Measurements from ENCODE around the gene CPEB1.
"Not testable (repeated sequence)": the region's sequence is repeated elsewhere in the genome, so short reads cannot be mapped to it uniquely, and the experiment has no call there.

- not testable (repeated sequence) for TF ChIP-seq CTCF, POLR2A (IDR thresholded peaks at IDR 0.05)
These were observed 133.6 kb downstream of the CPEB1 start for GRCh38 chr15:82513587-82513986.

Measured in esophagus squamous epithelium (tissue), 4 donors.